ENCODE measurements around the gene ZACN.
"Not testable (repeated sequence)": the region's sequence is repeated elsewhere in the genome, so short reads cannot be mapped to it uniquely, and the experiment has no call there.

GRCh38 chr17:76058264-76058663 is 20.7 kb upstream of the ZACN start:
- not testable (repeated sequence) for TF ChIP-seq CTCF (IDR thresholded peaks at IDR 0.05; ENCODE audit: insufficient read depth, low read depth, low read length); EZH2 (IDR thresholded peaks at IDR 0.05; ENCODE audit: insufficient read depth, low read length)

Data from astrocyte (in vitro differentiated cells and primary cell).